WERI-Rb-1 (cell line): Measurements from ENCODE around the gene ABCC1.

Source experiments
- DNase-seq: peaks from one replicate; pipeline ENCODE4 v3.0.0-alpha.2; 2020
- H3K27ac ChIP-seq: fragments of 250-450 bp; sonication (Bioruptor Pico); 2 replicates; pipeline ENCODE4 v1.5.1; 2020; ENCODE audit warnings: mild to moderate bottlenecking, moderate library complexity
- H3K27me3 ChIP-seq: fragments of 250-450 bp; sonication (Bioruptor Pico); 2 replicates; pipeline ENCODE4 v1.5.1; 2021; ENCODE audit warnings: mild to moderate bottlenecking, low read depth, moderate library complexity; ENCODE audit not compliant: insufficient read depth, severe bottlenecking
- H3K36me3 ChIP-seq: fragments of 250-450 bp; sonication (Bioruptor Pico); 2 replicates; pipeline ENCODE4 v1.5.1; 2020; ENCODE audit warnings: mild to moderate bottlenecking, moderate library complexity
- H3K4me3 ChIP-seq: 2 replicates; pipeline ENCODE4 v1.5.1; 2011; ENCODE audit warnings: low read depth, mild to moderate bottlenecking, control low read depth, low read length
- H3K9me3 ChIP-seq: fragments of 250-450 bp; sonication (Bioruptor Pico); 2 replicates; pipeline ENCODE4 v1.5.1; 2021; ENCODE audit warnings: mild to moderate bottlenecking, moderate library complexity; ENCODE audit not compliant: severe bottlenecking
- TF ChIP-seq, protein P1 (sequence below): IDR thresholded peaks from 2 replicates; pipeline ENCODE4 v1.5.1; 2011; ENCODE audit warnings: low read depth, mild to moderate bottlenecking, control low read depth, inconsistent platforms, low read length

Gene ABCC1

DNA sequence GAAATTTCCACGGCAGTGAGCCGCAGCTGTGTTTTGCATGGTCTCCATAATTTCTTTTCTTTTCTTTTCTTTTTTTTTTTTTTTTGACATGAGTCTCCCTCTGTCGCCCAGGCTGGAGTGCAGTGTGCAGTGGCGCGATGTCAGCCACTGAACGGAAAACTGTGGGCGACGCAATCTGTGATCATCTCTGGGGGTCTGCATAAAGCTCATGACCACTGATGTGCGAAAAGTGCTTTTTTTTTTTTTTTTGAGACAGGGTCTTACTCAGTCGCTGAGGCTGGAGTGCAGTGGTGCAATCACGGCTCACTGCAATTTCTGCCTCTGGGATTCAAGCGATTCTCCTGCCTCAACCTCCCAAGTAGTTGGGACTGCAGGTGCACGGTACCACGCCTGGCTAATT is 156.2 kb downstream of the ABCC1 start:
- Histone ChIP-seq H3K27me3 (no peaks in the 10 kb centered on the region), H3K9me3 (no peaks in the 10 kb centered on the region), H3K4me3 (no peak overlapping the region), H3K36me3 (peaks cover 21% of the 10 kb centered on the region), H3K27ac (no peak overlapping the region)
- no peak for DNase-seq
- TF ChIP-seq, protein P1, sequence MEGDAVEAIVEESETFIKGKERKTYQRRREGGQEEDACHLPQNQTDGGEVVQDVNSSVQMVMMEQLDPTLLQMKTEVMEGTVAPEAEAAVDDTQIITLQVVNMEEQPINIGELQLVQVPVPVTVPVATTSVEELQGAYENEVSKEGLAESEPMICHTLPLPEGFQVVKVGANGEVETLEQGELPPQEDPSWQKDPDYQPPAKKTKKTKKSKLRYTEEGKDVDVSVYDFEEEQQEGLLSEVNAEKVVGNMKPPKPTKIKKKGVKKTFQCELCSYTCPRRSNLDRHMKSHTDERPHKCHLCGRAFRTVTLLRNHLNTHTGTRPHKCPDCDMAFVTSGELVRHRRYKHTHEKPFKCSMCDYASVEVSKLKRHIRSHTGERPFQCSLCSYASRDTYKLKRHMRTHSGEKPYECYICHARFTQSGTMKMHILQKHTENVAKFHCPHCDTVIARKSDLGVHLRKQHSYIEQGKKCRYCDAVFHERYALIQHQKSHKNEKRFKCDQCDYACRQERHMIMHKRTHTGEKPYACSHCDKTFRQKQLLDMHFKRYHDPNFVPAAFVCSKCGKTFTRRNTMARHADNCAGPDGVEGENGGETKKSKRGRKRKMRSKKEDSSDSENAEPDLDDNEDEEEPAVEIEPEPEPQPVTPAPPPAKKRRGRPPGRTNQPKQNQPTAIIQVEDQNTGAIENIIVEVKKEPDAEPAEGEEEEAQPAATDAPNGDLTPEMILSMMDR: no peak

DNA sequence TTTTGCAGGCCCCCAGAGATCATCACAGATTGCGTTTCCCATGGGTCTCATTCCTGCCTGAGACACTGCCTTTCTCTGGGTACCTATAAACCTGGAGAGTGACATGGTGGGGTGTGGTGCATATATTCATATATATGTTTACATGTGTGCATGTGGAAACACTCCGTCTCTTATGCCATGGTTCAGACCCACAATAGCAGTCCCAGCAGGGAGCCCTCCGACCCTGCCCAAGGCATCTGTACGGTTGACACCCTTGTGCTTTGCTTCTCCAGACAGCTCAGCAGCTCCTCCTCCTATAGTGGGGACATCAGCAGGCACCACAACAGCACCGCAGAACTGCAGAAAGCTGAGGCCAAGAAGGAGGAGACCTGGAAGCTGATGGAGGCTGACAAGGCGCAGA is 157.1 kb downstream of the ABCC1 start:
- Histone ChIP-seq H3K27ac (no peak overlapping the region), H3K4me3 (no peak overlapping the region), H3K36me3 (peaks cover 24% of the 10 kb centered on the region), H3K27me3 (no peaks in the 10 kb centered on the region), H3K9me3 (no peaks in the 10 kb centered on the region)
- TF ChIP-seq, protein P1: no peak
- no peak for DNase-seq

DNA sequence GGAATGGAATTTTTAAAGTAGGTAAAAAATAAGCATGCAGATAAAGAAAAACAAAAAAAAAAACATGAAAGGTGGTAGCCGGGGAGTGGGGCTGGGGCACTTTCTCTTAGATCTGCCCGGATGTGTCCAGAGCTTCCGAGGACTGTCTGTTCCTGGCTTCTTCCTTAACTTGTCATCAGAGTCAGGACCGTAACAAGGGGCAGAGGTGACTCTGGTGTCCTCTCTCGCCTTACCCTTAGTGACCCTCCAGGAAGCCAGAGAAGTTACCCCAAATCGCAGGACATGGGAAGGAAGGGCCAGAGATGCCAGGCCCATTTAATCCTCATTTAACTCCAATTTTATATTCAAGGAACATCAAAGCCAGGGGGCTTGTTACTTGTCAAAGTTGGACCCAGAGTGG is 158.4 kb downstream of the ABCC1 start:
- Histone ChIP-seq H3K27ac (no peak overlapping the region), H3K27me3 (no peaks in the 10 kb centered on the region), H3K36me3 (peaks cover 38% of the 10 kb centered on the region), H3K9me3 (no peaks in the 10 kb centered on the region), H3K4me3 (no peak overlapping the region)
- TF ChIP-seq, protein P1: no peak
- no peak for DNase-seq

DNA sequence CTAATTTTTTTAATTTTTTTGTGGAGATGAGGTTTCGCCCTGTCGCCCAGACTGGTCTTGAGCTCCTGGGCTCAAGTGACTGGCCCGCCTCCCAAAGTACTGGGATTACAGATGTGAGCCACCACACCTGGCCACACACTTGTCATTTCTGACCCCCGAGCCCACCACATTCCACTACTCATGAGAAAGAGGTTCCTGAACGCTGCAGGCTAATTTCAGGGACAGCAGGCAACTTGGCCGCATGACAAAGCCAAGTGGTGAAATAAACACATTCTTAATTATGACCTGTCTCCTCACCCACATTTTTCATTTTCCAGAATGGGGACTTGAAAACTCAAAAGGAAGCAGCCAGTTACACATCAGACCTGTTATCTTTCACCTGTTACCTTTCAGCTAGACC is 159.3 kb downstream of the ABCC1 start:
- TF ChIP-seq, protein P1: no peak
- no peaks in the 10 kb centered on the region for H3K9me3 ChIP-seq
- no peak for DNase-seq
- no peak overlapping the region for H3K4me3 ChIP-seq
- H3K27ac ChIP-seq: no peak overlapping the region
- H3K36me3 ChIP-seq: peaks cover 34% of the 10 kb centered on the region
- H3K27me3 ChIP-seq: no peaks in the 10 kb centered on the region

DNA sequence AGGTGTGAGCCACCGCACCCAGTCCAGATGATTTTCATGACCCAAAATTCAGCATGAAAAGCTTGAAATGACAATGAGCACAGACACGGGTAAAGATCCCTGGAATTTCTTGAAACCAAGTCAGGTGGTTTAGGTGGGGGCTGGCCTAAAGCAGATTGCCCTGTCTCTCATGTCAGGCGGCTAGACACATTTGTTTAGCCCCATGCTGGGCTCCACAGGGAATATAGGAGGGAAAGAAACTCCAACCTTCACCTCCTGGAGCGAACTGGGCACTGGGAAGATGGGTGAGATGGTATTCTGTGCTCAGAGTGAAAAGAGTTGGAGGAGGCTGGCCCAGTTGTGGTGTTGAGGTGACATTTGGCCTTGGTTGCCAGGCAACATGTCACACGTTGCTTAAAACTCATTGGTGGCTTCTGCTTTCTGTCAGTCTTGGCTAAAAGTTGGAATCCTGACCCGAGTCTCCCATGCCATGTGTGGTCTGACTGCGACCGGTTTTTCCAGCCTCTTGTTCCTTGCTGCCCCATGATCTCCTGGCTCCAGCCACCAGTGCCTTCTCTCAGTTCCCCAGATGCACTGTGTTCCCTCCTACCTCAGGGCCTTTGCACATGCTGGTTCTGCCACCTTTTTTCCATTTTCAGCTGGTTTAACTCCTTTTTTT is 160.2 kb downstream of the ABCC1 start:
- no peak overlapping the region for H3K4me3 ChIP-seq
- DNase-seq: no peak

More for the DNA sequence above, 160.2 kb downstream of the ABCC1 start:
- Histone ChIP-seq H3K9me3 (no peaks in the 10 kb centered on the region), H3K27ac (no peak overlapping the region), H3K27me3 (no peaks in the 10 kb centered on the region), H3K36me3 (peaks cover 33% of the 10 kb centered on the region)
- TF ChIP-seq, protein P1: no peak
